Measurements from ENCODE around the gene TNFRSF12A.
A peak's percentile ranks its signal among the peaks of the same experiment; 100 is the strongest.

TNFRSF12A gene

GRCh38 chr16:2977440-2977839 is 42.7 kb upstream of the TNFRSF12A start:
- Histone ChIP-seq H3K27me3 (ENCODE audit: control insufficient read depth, insufficient read depth, low read length) (no peaks in the 10 kb centered on the region), H3K4me3 (ENCODE audit: low read depth, low read length) (no peak overlapping the region), H3K27ac (ENCODE audit: low read depth, low read length) (no peak overlapping the region), H3K9me3 (ENCODE audit: control insufficient read depth, insufficient read depth, low read depth, low read length) (no peaks in the 10 kb centered on the region), H3K36me3 (ENCODE audit: control insufficient read depth, insufficient read depth, low read length) (peaks cover 57% of the 10 kb centered on the region), H3K9ac (ENCODE audit: low read length) (no peak overlapping the region), H3K4me1 (ENCODE audit: control insufficient read depth, insufficient read depth, low read length) (peaks cover 23% of the 10 kb centered on the region)

- peak overlapping the region; percentile 84 for H3K27ac ChIP-seq (ENCODE audit: low read depth, low read length)
Observed at GRCh38 chr16:2979669-2980226, 40.4 kb upstream of the TNFRSF12A start.

GRCh38 chr16:2980227-2981176 is 39.7 kb upstream of the TNFRSF12A start, which contains the start of gene PKMYT1:
PKMYT1 (minus strand) TSS chr16:2980446; CDS start chr16:2979657, 789 bp downstream.
- Histone ChIP-seq H3K4me1 (ENCODE audit: control insufficient read depth, insufficient read depth, low read length) (peaks cover 32% of the 10 kb centered on the region), H3K9ac (ENCODE audit: low read length) (peak within 1 kb of the TSS; percentile 91), H3K4me3 (ENCODE audit: low read depth, low read length) (peak within 1 kb of the TSS; percentile 86), H3K36me3 (ENCODE audit: control insufficient read depth, insufficient read depth, low read length) (peaks cover 27% of the 10 kb centered on the region), H3K27ac (ENCODE audit: low read depth, low read length) (peak within 1 kb of the TSS; percentile 84), H3K27me3 (ENCODE audit: control insufficient read depth, insufficient read depth, low read length) (no peaks in the 10 kb centered on the region), H3K9me3 (ENCODE audit: control insufficient read depth, insufficient read depth, low read depth, low read length) (no peaks in the 10 kb centered on the region)

More at GRCh38 chr16:2979669-2980226, 40.4 kb upstream of the TNFRSF12A start:
- Histone ChIP-seq H3K9me3 (ENCODE audit: control insufficient read depth, insufficient read depth, low read depth, low read length) (no peaks in the 10 kb centered on the region), H3K36me3 (ENCODE audit: control insufficient read depth, insufficient read depth, low read length) (peaks cover 34% of the 10 kb centered on the region), H3K4me1 (ENCODE audit: control insufficient read depth, insufficient read depth, low read length) (peaks cover 32% of the 10 kb centered on the region), H3K27me3 (ENCODE audit: control insufficient read depth, insufficient read depth, low read length) (no peaks in the 10 kb centered on the region), H3K4me3 (ENCODE audit: low read depth, low read length) (peak overlapping the region; percentile 86), H3K9ac (ENCODE audit: low read length) (peak overlapping the region; percentile 91)

GRCh38 chr16:2981177-2981898 is 38.8 kb upstream of the TNFRSF12A start:
- H3K36me3 ChIP-seq (ENCODE audit: control insufficient read depth, insufficient read depth, low read length) = peaks cover 18% of the 10 kb centered on the region
- peak overlapping the region; percentile 86 for H3K4me3 ChIP-seq (ENCODE audit: low read depth, low read length)
- H3K9me3 ChIP-seq (ENCODE audit: control insufficient read depth, insufficient read depth, low read depth, low read length) = no peaks in the 10 kb centered on the region
- H3K9ac ChIP-seq (ENCODE audit: low read length) = peak overlapping the region; percentile 91
- peaks cover 32% of the 10 kb centered on the region for H3K4me1 ChIP-seq (ENCODE audit: control insufficient read depth, insufficient read depth, low read length)
- H3K27ac ChIP-seq (ENCODE audit: low read depth, low read length) = peak overlapping the region; percentile 84
- no peaks in the 10 kb centered on the region for H3K27me3 ChIP-seq (ENCODE audit: control insufficient read depth, insufficient read depth, low read length)

- Histone ChIP-seq H3K4me1 (ENCODE audit: control insufficient read depth, insufficient read depth, low read length) (peaks cover 32% of the 10 kb centered on the region), H3K27ac (ENCODE audit: low read depth, low read length) (peak overlapping the region; percentile 84), H3K4me3 (ENCODE audit: low read depth, low read length) (peak overlapping the region; percentile 86)
Observed at GRCh38 chr16:2981899-2982250, 38.3 kb upstream of the TNFRSF12A start.

GRCh38 chr16:2982402-2982801 is 37.8 kb upstream of the TNFRSF12A start:
- H3K27ac ChIP-seq (ENCODE audit: low read depth, low read length) = peak overlapping the region; percentile 84; the same call in 1 of the 2 replicates

More at GRCh38 chr16:2981899-2982250, 38.3 kb upstream of the TNFRSF12A start:
- H3K27me3 ChIP-seq (ENCODE audit: control insufficient read depth, insufficient read depth, low read length) = no peaks in the 10 kb centered on the region
- H3K36me3 ChIP-seq (ENCODE audit: control insufficient read depth, insufficient read depth, low read length) = peaks cover 13% of the 10 kb centered on the region
- peak overlapping the region; percentile 91 for H3K9ac ChIP-seq (ENCODE audit: low read length)
- H3K9me3 ChIP-seq (ENCODE audit: control insufficient read depth, insufficient read depth, low read depth, low read length) = no peaks in the 10 kb centered on the region

GRCh38 chr16:2983706-2984136 is 36.4 kb upstream of the TNFRSF12A start:
- H3K27ac ChIP-seq (ENCODE audit: low read depth, low read length) = no peak overlapping the region
- H3K9ac ChIP-seq (ENCODE audit: low read length) = no peak overlapping the region
- no peaks in the 10 kb centered on the region for H3K36me3 ChIP-seq (ENCODE audit: control insufficient read depth, insufficient read depth, low read length)
- H3K4me3 ChIP-seq (ENCODE audit: low read depth, low read length) = no peak overlapping the region; the same call in 1 of the 2 replicates
- H3K27me3 ChIP-seq (ENCODE audit: control insufficient read depth, insufficient read depth, low read length) = no peaks in the 10 kb centered on the region
- H3K4me1 ChIP-seq (ENCODE audit: control insufficient read depth, insufficient read depth, low read length) = peaks cover 46% of the 10 kb centered on the region
- no peaks in the 10 kb centered on the region for H3K9me3 ChIP-seq (ENCODE audit: control insufficient read depth, insufficient read depth, low read depth, low read length)

More at GRCh38 chr16:2982402-2982801, 37.8 kb upstream of the TNFRSF12A start:
- no peak overlapping the region for H3K9ac ChIP-seq (ENCODE audit: low read length)
- no peaks in the 10 kb centered on the region for H3K9me3 ChIP-seq (ENCODE audit: control insufficient read depth, insufficient read depth, low read depth, low read length)
- H3K4me3 ChIP-seq (ENCODE audit: low read depth, low read length) = no peak overlapping the region
- no peaks in the 10 kb centered on the region for H3K27me3 ChIP-seq (ENCODE audit: control insufficient read depth, insufficient read depth, low read length)
- peaks cover 34% of the 10 kb centered on the region for H3K4me1 ChIP-seq (ENCODE audit: control insufficient read depth, insufficient read depth, low read length)
- H3K36me3 ChIP-seq (ENCODE audit: control insufficient read depth, insufficient read depth, low read length) = peaks cover 8% of the 10 kb centered on the region

- H3K36me3 ChIP-seq (ENCODE audit: control insufficient read depth, insufficient read depth, low read length) = no peaks in the 10 kb centered on the region
- peaks cover 56% of the 10 kb centered on the region for H3K4me1 ChIP-seq (ENCODE audit: control insufficient read depth, insufficient read depth, low read length)
- H3K4me3 ChIP-seq (ENCODE audit: low read depth, low read length) = no peak overlapping the region
- no peaks in the 10 kb centered on the region for H3K27me3 ChIP-seq (ENCODE audit: control insufficient read depth, insufficient read depth, low read length)
- H3K9me3 ChIP-seq (ENCODE audit: control insufficient read depth, insufficient read depth, low read depth, low read length) = no peaks in the 10 kb centered on the region
- no peak overlapping the region for H3K9ac ChIP-seq (ENCODE audit: low read length)
- no peak overlapping the region for H3K27ac ChIP-seq (ENCODE audit: low read depth, low read length)
Observed at GRCh38 chr16:2985462-2985861, 34.7 kb upstream of the TNFRSF12A start.

- Histone ChIP-seq H3K9me3 (ENCODE audit: control insufficient read depth, insufficient read depth, low read depth, low read length) (no peaks in the 10 kb centered on the region), H3K36me3 (ENCODE audit: control insufficient read depth, insufficient read depth, low read length) (no peaks in the 10 kb centered on the region), H3K27me3 (ENCODE audit: control insufficient read depth, insufficient read depth, low read length) (no peaks in the 10 kb centered on the region), H3K9ac (ENCODE audit: low read length) (no peak overlapping the region), H3K4me3 (ENCODE audit: low read depth, low read length) (no peak overlapping the region), H3K27ac (ENCODE audit: low read depth, low read length) (no peak overlapping the region), H3K4me1 (ENCODE audit: control insufficient read depth, insufficient read depth, low read length) (peaks cover 59% of the 10 kb centered on the region)
Observed at GRCh38 chr16:2985893-2986355, 34.2 kb upstream of the TNFRSF12A start.

GRCh38 chr16:2986623-2987188 is 33.5 kb upstream of the TNFRSF12A start:
- Histone ChIP-seq H3K4me3 (ENCODE audit: low read depth, low read length) (no peak overlapping the region), H3K9ac (ENCODE audit: low read length) (no peak overlapping the region), H3K36me3 (ENCODE audit: control insufficient read depth, insufficient read depth, low read length) (no peaks in the 10 kb centered on the region), H3K27me3 (ENCODE audit: control insufficient read depth, insufficient read depth, low read length) (no peaks in the 10 kb centered on the region), H3K4me1 (ENCODE audit: control insufficient read depth, insufficient read depth, low read length) (peaks cover 56% of the 10 kb centered on the region), H3K27ac (ENCODE audit: low read depth, low read length) (no peak overlapping the region), H3K9me3 (ENCODE audit: control insufficient read depth, insufficient read depth, low read depth, low read length) (no peaks in the 10 kb centered on the region)

All from HUES6 (cell line).